HG02884 (cell line): ENCODE measurements around the gene MAP2K1.
"Not testable (repeated sequence)": the region's sequence is repeated elsewhere in the genome, so short reads cannot be mapped to it uniquely, and the experiment has no call there.

Experiments used
- ATAC-seq: cut with Tn5 transposase; IDR thresholded peaks from one replicate; pipeline ENCODE4 v1.9.1; 2021; ENCODE audit warnings: mild to moderate bottlenecking, moderate library complexity; ENCODE audit not compliant: unreplicated experiment

Gene MAP2K1

GRCh38 chr15:66502491-66502890, 115.8 kb downstream of the MAP2K1 start:
- no peak for ATAC-seq

- not testable (repeated sequence) for ATAC-seq
Observed at GRCh38 chr15:66503041-66503648, 116.4 kb downstream of the MAP2K1 start.

- no peak for ATAC-seq
Observed at GRCh38 chr15:66503780-66504562, 117.3 kb downstream of the MAP2K1 start.

- peak; percentile 64 for ATAC-seq
Observed at GRCh38 chr15:66504563-66505429, 118.1 kb downstream of the MAP2K1 start, which contains the start of the genes RPL4 and ZWILCH. Gene RPL4, minus strand, starts transcription at chr15:66504855. Its CDS starts 65 bp downstream, at chr15:66504790. Gene ZWILCH, plus strand, starts transcription at chr15:66505326. Its CDS starts 13 bp downstream, at chr15:66505339.

- ATAC-seq = peak; percentile 13
Observed at GRCh38 chr15:66505430-66505811, 118.7 kb downstream of the MAP2K1 start.

- no peak for ATAC-seq
Observed at GRCh38 chr15:66505818-66506217, 119.1 kb downstream of the MAP2K1 start.

- no peak for ATAC-seq
Observed at GRCh38 chr15:66508293-66508883, 121.7 kb downstream of the MAP2K1 start.

GRCh38 chr15:66514586-66514985, 127.9 kb downstream of the MAP2K1 start:
- no peak for ATAC-seq

- ATAC-seq = no peak
Observed at GRCh38 chr15:66515901-66516322, 129.2 kb downstream of the MAP2K1 start.

- ATAC-seq = no peak
Observed at GRCh38 chr15:66523926-66524325, 137.2 kb downstream of the MAP2K1 start.

- ATAC-seq = no peak
Observed at GRCh38 chr15:66524838-66525237, 138.1 kb downstream of the MAP2K1 start.

GRCh38 chr15:66535056-66535455, 148.3 kb downstream of the MAP2K1 start:
- ATAC-seq = no peak
